Right lobe of liver (tissue), 6 donors: ENCODE measurements around the gene AQP10. TPM values are rescaled to one million over a fixed set of nuclear protein-coding genes. Genes with fewer than 3 reads are reported as not detected.
A peak's percentile ranks its signal among the peaks of the same experiment; 100 is the strongest.
"Not testable (repeated sequence)": the region's sequence is repeated elsewhere in the genome, so short reads cannot be mapped to it uniquely, and the experiment has no call there.

Source experiments
- ATAC-seq, 4 donors: fragments of 200-7000 bp; cut with Tn5 transposase; one replicate each; pipeline ENCODE4 v1.9.1; 2020; ENCODE audit warnings: mild to moderate bottlenecking in 4 of 4, moderate library complexity in 4 of 4
- DNase-seq, 3 donors: peaks; one replicate each; pipeline ENCODE4 v3.0.0-alpha.2; 2020
- H3K27ac ChIP-seq, 3 donors: fragments of 200-600 bp; one replicate each; pipeline ENCODE4 v1.8.0; 2022
- H3K27me3 ChIP-seq, 2 donors: fragments of 200-600 bp; one replicate each; pipeline ENCODE4 v1.8.0; 2022
- H3K36me3 ChIP-seq, 4 donors: fragments of 200-600 bp; sonication (generic) in 1 of 4; one replicate each; pipeline versions ENCODE4 v1.5.1 to v1.8.0; 2017 to 2022; ENCODE audit warnings: control low read depth in 1 of 4
- H3K4me1 ChIP-seq, 4 donors: fragments of 200-600 bp; sonication (generic) in 1 of 4; one replicate each; pipeline versions ENCODE4 v1.5.1 to v1.8.0; 2017 to 2022; ENCODE audit warnings: control low read depth in 1 of 4
- H3K4me3 ChIP-seq, 3 donors: fragments of 200-600 bp; one replicate each; pipeline ENCODE4 v1.8.0; 2022
- H3K9me3 ChIP-seq, 4 donors: fragments of 200-600 bp; sonication (generic) in 1 of 4; one replicate each; pipeline versions ENCODE4 v1.5.1 to v1.8.0; 2017 to 2022; ENCODE audit warnings: control low read depth in 1 of 4
- POLR2A ChIP-seq: fragments of 450-650 bp; IDR thresholded peaks from one replicate; pipeline ENCODE4 v1.6.1; 2017; ENCODE audit warnings: antibody characterized with exemption, mild to moderate bottlenecking
- WGBS: methylation state at CpG from one replicate; pipeline ENCODE4 v1.1.6; 2018; ENCODE audit warnings: low coverage, low lambda C conversion rate; ENCODE audit not compliant: insufficient coverage; ENCODE audit errors: missing lambda C conversion rate; 5-methylcytosine and 5-hydroxymethylcytosine counted together
- intact Hi-C, 2 donors: fragments of 100-400 bp; cut with DNase I; formaldehyde crosslinking; loops; one replicate each; pipeline versions ENCODE4 v1.11.2 to v1.14.1; 2022
- long read RNA-seq: library from polyadenylated mRNA; unstranded; transcript quantifications from one replicate; pipeline ENCODE4 v2.0.0, GENCODE V29; 2019
- total RNA-seq, 6 experiments: library from RNA; depleted of rRNA in 2 of 6; stranded (reverse); fragments of >200 nt in 2 of 6; fragmentation: NEBNext Ultra II Directional in 3 of 6; extraction: Animal tissue kit (Norgen Biotek cat#: 25700) in 3 of 6; gene quantifications; one replicate each; pipeline versions ENCODE4 v1.1.0 to v1.2.4, GENCODE V29; 2016 to 2023
- TF ChIP-seq, protein P1 (sequence below), 4 donors: fragments of 200-600 bp in 3 of 4; fragments of 450-650 bp in 1 of 4; IDR thresholded peaks; one replicate each; pipeline versions ENCODE4 v1.5.1 to v1.8.0; 2016 to 2022; ENCODE audit warnings: antibody characterized with exemption in 4 of 4, mild to moderate bottlenecking in 2 of 4
- donor health status: DM: no; HTN: yes; CAD: no.
- donor health status: DM: no; HTN: no; CAD: no.
- donor health status: DM: no; HTN: no; CAD: no.
- donor health status: DM: no; HTN: yes; CAD: no.
- donor health status: DM: no; HTN: yes; CAD: no.

Gene AQP10, protein sequence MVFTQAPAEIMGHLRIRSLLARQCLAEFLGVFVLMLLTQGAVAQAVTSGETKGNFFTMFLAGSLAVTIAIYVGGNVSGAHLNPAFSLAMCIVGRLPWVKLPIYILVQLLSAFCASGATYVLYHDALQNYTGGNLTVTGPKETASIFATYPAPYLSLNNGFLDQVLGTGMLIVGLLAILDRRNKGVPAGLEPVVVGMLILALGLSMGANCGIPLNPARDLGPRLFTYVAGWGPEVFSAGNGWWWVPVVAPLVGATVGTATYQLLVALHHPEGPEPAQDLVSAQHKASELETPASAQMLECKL
- total RNA-seq, result not detected
- long read RNA-seq, result 0 reads

GRCh38 chr1:154320882-154321608, at the start of gene AQP10:
Gene AQP10, plus strand, starts transcription at chr1:154321093. Its CDS starts 63 bp downstream, at chr1:154321156.
- ATAC-seq (peak; percentile 13 to 67 (median 55)), DNase-seq (no peak)
- intact Hi-C loops, result loop anchor here in 1 of 2 donors (10.0 kb wide), 1 partner anchor 46 kb away; the partner anchor contains the start of gene HAX1
- Histone ChIP-seq H3K9me3 (no peaks in the 10 kb centered on the region), H3K27ac (no peak within 1 kb of the TSS), H3K27me3 (no peaks in the 10 kb centered on the region), H3K4me1 (peaks cover 0 to 8% (median 0%) of the 10 kb centered on the region in 4 donors), H3K4me3 (no peak within 1 kb of the TSS), H3K36me3 (no peaks in the 10 kb centered on the region)
- TF ChIP-seq POLR2A, result no peak
- TF ChIP-seq, protein P1, sequence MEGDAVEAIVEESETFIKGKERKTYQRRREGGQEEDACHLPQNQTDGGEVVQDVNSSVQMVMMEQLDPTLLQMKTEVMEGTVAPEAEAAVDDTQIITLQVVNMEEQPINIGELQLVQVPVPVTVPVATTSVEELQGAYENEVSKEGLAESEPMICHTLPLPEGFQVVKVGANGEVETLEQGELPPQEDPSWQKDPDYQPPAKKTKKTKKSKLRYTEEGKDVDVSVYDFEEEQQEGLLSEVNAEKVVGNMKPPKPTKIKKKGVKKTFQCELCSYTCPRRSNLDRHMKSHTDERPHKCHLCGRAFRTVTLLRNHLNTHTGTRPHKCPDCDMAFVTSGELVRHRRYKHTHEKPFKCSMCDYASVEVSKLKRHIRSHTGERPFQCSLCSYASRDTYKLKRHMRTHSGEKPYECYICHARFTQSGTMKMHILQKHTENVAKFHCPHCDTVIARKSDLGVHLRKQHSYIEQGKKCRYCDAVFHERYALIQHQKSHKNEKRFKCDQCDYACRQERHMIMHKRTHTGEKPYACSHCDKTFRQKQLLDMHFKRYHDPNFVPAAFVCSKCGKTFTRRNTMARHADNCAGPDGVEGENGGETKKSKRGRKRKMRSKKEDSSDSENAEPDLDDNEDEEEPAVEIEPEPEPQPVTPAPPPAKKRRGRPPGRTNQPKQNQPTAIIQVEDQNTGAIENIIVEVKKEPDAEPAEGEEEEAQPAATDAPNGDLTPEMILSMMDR (IDR thresholded peaks at IDR 0.05), result no peak
- WGBS, result 54% methylated on average over 8 of the region's 9 CpGs

- ATAC-seq, result peak; percentile 92 to 96 (median 95)
- TF ChIP-seq, protein P1 (IDR thresholded peaks at IDR 0.05), result peak; percentile 78 to 94 (median 82)
- TF ChIP-seq POLR2A, result peak; percentile 62
- intact Hi-C loops, result loop anchor here in 1 of 2 donors (10.0 kb wide), 1 partner anchor 52 kb away; the partner anchor contains the start of genes AQP10 and ATP8B2
- Histone ChIP-seq H3K4me1 (peaks cover 0 to 5% (median 2%) of the 10 kb centered on the region in 4 donors), H3K27me3 (no peaks in the 10 kb centered on the region), H3K27ac (peak within 1 kb of the TSS; percentile 82 to 86 (median 84)), H3K9me3 (no peaks in the 10 kb centered on the region), H3K4me3 (peak within 1 kb of the TSS; percentile 81 to 90 (median 88)), H3K36me3 (peaks cover 0 to 43% (median 12%) of the 10 kb centered on the region in 4 donors)
- WGBS, result 0% methylated on average over 25 of the region's 47 CpGs
- peak; percentile 94 for DNase-seq
Measured at GRCh38 chr1:154272217-154272998, 48.5 kb upstream of the AQP10 start, which contains the start of gene HAX1. Gene HAX1, plus strand, starts transcription at chr1:154272629. Its CDS starts 95 bp downstream, at chr1:154272724.

DNA sequence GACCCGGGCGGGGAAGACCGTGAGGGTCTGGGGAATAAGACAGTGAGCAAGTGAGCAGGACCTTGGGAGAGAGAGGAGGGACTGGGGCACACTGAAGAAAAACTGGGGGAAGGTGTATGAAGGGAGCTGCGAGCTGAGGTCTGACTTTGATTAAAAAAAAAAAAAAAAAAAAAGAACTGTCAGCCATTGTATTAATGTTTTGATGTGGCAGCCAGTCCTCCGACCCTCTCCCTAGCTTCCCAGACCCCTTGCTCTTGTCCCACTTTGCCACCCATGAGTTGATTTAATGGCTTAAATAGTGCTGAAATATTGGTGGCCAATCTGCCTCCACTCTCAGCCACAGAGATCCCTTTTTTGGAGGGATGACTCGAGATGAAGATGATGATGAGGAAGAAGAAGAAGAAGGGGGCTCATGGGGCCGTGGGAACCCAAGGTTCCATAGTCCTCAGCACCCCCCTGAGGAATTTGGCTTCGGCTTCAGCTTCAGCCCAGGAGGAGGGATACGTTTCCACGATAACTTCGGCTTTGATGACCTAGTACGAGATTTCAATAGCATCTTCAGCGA, 47.8 kb upstream of the AQP10 start:
- TF ChIP-seq, protein P1 (IDR thresholded peaks at IDR 0.05), result no peak
- TF ChIP-seq POLR2A, result no peak
- H3K9me3 ChIP-seq, result no peaks in the 10 kb centered on the region
- WGBS, result 39% methylated on average over 13 of the region's 13 CpGs
- no peak for DNase-seq
- peaks cover 0 to 39% (median 10%) of the 10 kb centered on the region in 4 donors for H3K36me3 ChIP-seq
- peak overlapping the region; percentile 82 to 86 (median 84) for H3K27ac ChIP-seq
- peaks cover 0 to 5% (median 2%) of the 10 kb centered on the region in 4 donors for H3K4me1 ChIP-seq
- H3K4me3 ChIP-seq, result peak overlapping the region; percentile 81 to 90 (median 88)
- H3K27me3 ChIP-seq, result no peaks in the 10 kb centered on the region
- no peak for ATAC-seq
- intact Hi-C loops, result loop anchor here in 1 of 2 donors (10.0 kb wide), 1 partner anchor 52 kb away; the partner anchor contains the start of genes AQP10 and ATP8B2

DNA sequence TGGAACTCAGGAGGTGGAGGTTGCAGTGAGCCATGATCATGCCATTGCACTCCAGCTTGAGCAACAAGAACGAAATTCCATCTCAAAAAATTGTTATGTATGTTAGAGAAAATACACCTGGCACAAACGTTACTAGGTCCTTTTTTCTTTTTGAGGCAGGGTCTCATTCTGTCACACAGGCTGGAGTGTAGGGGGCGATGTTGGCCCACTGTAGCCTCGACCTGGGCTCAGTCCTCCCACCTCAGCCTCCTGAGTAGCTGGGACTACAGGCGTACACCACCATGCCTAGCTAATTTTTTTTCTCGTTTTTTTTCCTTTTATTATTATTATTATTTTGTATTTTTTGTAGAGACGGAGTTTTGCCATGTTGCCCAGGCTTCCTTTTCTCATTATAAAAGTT, 44.1 kb upstream of the AQP10 start:
- Histone ChIP-seq H3K36me3 (peaks cover 0 to 17% (median 3%) of the 10 kb centered on the region in 4 donors), H3K4me1 (peaks cover 0 to 5% (median under 1%) of the 10 kb centered on the region in 4 donors), H3K9me3 (no peaks in the 10 kb centered on the region), H3K4me3 (no peak overlapping the region), H3K27ac (no peak overlapping the region), H3K27me3 (no peaks in the 10 kb centered on the region)
- DNase-seq, result no peak
- no peak for ATAC-seq
- TF ChIP-seq POLR2A, result no peak
- TF ChIP-seq, protein P1 (IDR thresholded peaks at IDR 0.05), result peak in 2 of 4 donors; percentile 15 to 19
- WGBS, result 86% methylated on average over 7 of the region's 7 CpGs
- intact Hi-C loops, result loop anchor here in 1 of 2 donors (10.0 kb wide), 1 partner anchor 48 kb away; the partner anchor contains the start of genes AQP10 and ATP8B2

DNA sequence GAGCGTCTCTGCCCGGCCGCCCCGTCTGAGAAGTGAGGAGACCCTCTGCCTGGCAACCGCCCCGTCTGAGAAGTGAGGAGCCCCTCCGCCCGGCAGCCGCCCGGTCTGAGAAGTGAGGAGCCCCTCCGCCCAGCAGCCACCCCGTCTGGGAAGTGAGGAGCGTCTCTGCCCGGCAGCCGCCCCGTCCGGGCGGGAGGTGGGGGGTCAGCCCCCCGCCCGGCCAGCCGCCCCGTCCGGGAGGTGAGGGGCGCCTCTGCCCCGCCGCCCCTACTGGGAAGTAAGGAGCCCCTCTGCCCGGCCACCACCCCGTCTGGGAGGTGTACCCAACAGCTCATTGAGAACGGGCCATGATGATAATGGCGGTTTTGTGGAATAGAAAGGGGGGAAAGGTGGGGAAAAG, 33.3 kb upstream of the AQP10 start:
- H3K27me3 ChIP-seq, H3K4me3 ChIP-seq, DNase-seq, H3K4me1 ChIP-seq, H3K36me3 ChIP-seq, ATAC-seq, H3K27ac ChIP-seq, H3K9me3 ChIP-seq, intact Hi-C loops: not testable (repeated sequence)
- no CpG with 5 or more reads among the region's 30 CpGs for WGBS
